ENCODE measurements around the gene SCCPDH. TPM values are rescaled to one million over a fixed set of nuclear protein-coding genes. Genes with fewer than 3 reads are reported as not detected.

SCCPDH gene
- total RNA-seq, 1 donor from 2014 or later = 34.4 TPM

- Mint-ChIP-seq H3K4me3 (ENCODE audit: unreplicated experiment) (no peak overlapping the region), H3K9me3 (ENCODE audit: unreplicated experiment) (no peaks in the 10 kb centered on the region), H3K27ac (ENCODE audit: unreplicated experiment) (no peak overlapping the region), H3K27me3 (ENCODE audit: unreplicated experiment) (no peaks in the 10 kb centered on the region), H3K4me1 (ENCODE audit: unreplicated experiment) (peaks cover 27% of the 10 kb centered on the region), H3K36me3 (ENCODE audit: unreplicated experiment) (no peaks in the 10 kb centered on the region)
- no peak for DNase-seq (ENCODE audit: extremely low spot score, unreplicated experiment)
- TF ChIP-seq CTCF (IDR thresholded peaks at IDR 0.05) = no peak
Measured at GRCh38 chr1:246797157-246797556, 72.9 kb downstream of the SCCPDH start.

- Mint-ChIP-seq H3K27me3 (ENCODE audit: unreplicated experiment) (no peaks in the 10 kb centered on the region), H3K4me1 (ENCODE audit: unreplicated experiment) (peaks cover 27% of the 10 kb centered on the region), H3K9me3 (ENCODE audit: unreplicated experiment) (no peaks in the 10 kb centered on the region), H3K36me3 (ENCODE audit: unreplicated experiment) (no peaks in the 10 kb centered on the region), H3K4me3 (ENCODE audit: unreplicated experiment) (no peak overlapping the region), H3K27ac (ENCODE audit: unreplicated experiment) (no peak overlapping the region)
- no peak for DNase-seq (ENCODE audit: extremely low spot score, unreplicated experiment)
- no peak for TF ChIP-seq CTCF (IDR thresholded peaks at IDR 0.05)
Measured at GRCh38 chr1:246797597-246797996, 73.4 kb downstream of the SCCPDH start.

GRCh38 chr1:246798107-246798506, 73.9 kb downstream of the SCCPDH start:
- TF ChIP-seq CTCF (IDR thresholded peaks at IDR 0.05) = no peak
- Mint-ChIP-seq H3K27me3 (ENCODE audit: unreplicated experiment) (no peaks in the 10 kb centered on the region), H3K9me3 (ENCODE audit: unreplicated experiment) (no peaks in the 10 kb centered on the region), H3K4me1 (ENCODE audit: unreplicated experiment) (peaks cover 24% of the 10 kb centered on the region), H3K27ac (ENCODE audit: unreplicated experiment) (no peak overlapping the region), H3K36me3 (ENCODE audit: unreplicated experiment) (no peaks in the 10 kb centered on the region), H3K4me3 (ENCODE audit: unreplicated experiment) (no peak overlapping the region)
- DNase-seq (ENCODE audit: extremely low spot score, unreplicated experiment) = no peak

- no peak for DNase-seq (ENCODE audit: extremely low spot score, unreplicated experiment)
- peaks cover 18% of the 10 kb centered on the region for H3K4me1 Mint-ChIP-seq (ENCODE audit: unreplicated experiment)
- H3K27ac Mint-ChIP-seq (ENCODE audit: unreplicated experiment) = no peak overlapping the region
- no peaks in the 10 kb centered on the region for H3K27me3 Mint-ChIP-seq (ENCODE audit: unreplicated experiment)
- TF ChIP-seq CTCF (IDR thresholded peaks at IDR 0.05) = no peak
- H3K36me3 Mint-ChIP-seq (ENCODE audit: unreplicated experiment) = no peaks in the 10 kb centered on the region
- no peak overlapping the region for H3K4me3 Mint-ChIP-seq (ENCODE audit: unreplicated experiment)
- no peaks in the 10 kb centered on the region for H3K9me3 Mint-ChIP-seq (ENCODE audit: unreplicated experiment)
Measured at GRCh38 chr1:246798606-246799496, 74.6 kb downstream of the SCCPDH start.

GRCh38 chr1:246800356-246800755, 76.1 kb downstream of the SCCPDH start:
- no peaks in the 10 kb centered on the region for H3K9me3 Mint-ChIP-seq (ENCODE audit: unreplicated experiment)
- no peak for TF ChIP-seq CTCF (IDR thresholded peaks at IDR 0.05)
- no peaks in the 10 kb centered on the region for H3K36me3 Mint-ChIP-seq (ENCODE audit: unreplicated experiment)
- no peak overlapping the region for H3K27ac Mint-ChIP-seq (ENCODE audit: unreplicated experiment)
- H3K27me3 Mint-ChIP-seq (ENCODE audit: unreplicated experiment) = peaks cover 2% of the 10 kb centered on the region
- peaks cover 5% of the 10 kb centered on the region for H3K4me1 Mint-ChIP-seq (ENCODE audit: unreplicated experiment)
- H3K4me3 Mint-ChIP-seq (ENCODE audit: unreplicated experiment) = no peak overlapping the region
- DNase-seq (ENCODE audit: extremely low spot score, unreplicated experiment) = no peak

All from osteocyte (in vitro differentiated cells).